GF-D8 (cell line): ENCODE data around the gene ZNF521.
A peak's percentile ranks its signal among the peaks of the same experiment; 100 is the strongest.

ENCODE experiments used
- DNase-seq: peaks from one replicate; lab custom pipeline; 2025; lab: John Stamatoyannopoulos, UW

Gene ZNF521

GRCh38 chr18:25250474-25250851 lies 101.5 kb downstream of the ZNF521 start:
- DNase-seq = no peak

GRCh38 chr18:25248755-25249154 lies 103.2 kb downstream of the ZNF521 start:
- no peak for DNase-seq

GRCh38 chr18:25247725-25248124 lies 104.2 kb downstream of the ZNF521 start:
- no peak for DNase-seq

- DNase-seq = no peak
These were observed 106.9 kb downstream of the ZNF521 start for GRCh38 chr18:25244924-25245698.

GRCh38 chr18:25244170-25244569 lies 107.8 kb downstream of the ZNF521 start:
- no peak for DNase-seq

GRCh38 chr18:25243754-25244153 lies 108.2 kb downstream of the ZNF521 start:
- DNase-seq = no peak

- no peak for DNase-seq
These were observed 108.7 kb downstream of the ZNF521 start for GRCh38 chr18:25243257-25243656.

GRCh38 chr18:25240420-25240770 lies 111.6 kb downstream of the ZNF521 start:
- DNase-seq = no peak

GRCh38 chr18:25239581-25240419 lies 112.2 kb downstream of the ZNF521 start:
- DNase-seq = peak; percentile 70

- DNase-seq = no peak
These were observed 112.8 kb downstream of the ZNF521 start for GRCh38 chr18:25239151-25239550.

- DNase-seq = no peak
These were observed 114.2 kb downstream of the ZNF521 start for GRCh38 chr18:25237571-25238267.

- no peak for DNase-seq
These were observed 115.2 kb downstream of the ZNF521 start for GRCh38 chr18:25236736-25237135.

GRCh38 chr18:25235401-25236042 lies 116.4 kb downstream of the ZNF521 start:
- no peak for DNase-seq

- DNase-seq = no peak
These were observed 117.1 kb downstream of the ZNF521 start for GRCh38 chr18:25234740-25235345.

GRCh38 chr18:25234322-25234639 lies 117.7 kb downstream of the ZNF521 start:
- no peak for DNase-seq

GRCh38 chr18:25233528-25234321 lies 118.2 kb downstream of the ZNF521 start:
- no peak for DNase-seq

GRCh38 chr18:25231327-25231691 lies 120.7 kb downstream of the ZNF521 start:
- no peak for DNase-seq

- no peak for DNase-seq
These were observed 121.2 kb downstream of the ZNF521 start for GRCh38 chr18:25230658-25231326.

GRCh38 chr18:25229920-25230319 lies 122.0 kb downstream of the ZNF521 start:
- DNase-seq = no peak

GRCh38 chr18:25229081-25229480 lies 122.9 kb downstream of the ZNF521 start:
- DNase-seq = peak; percentile 32

GRCh38 chr18:25228410-25228809 lies 123.6 kb downstream of the ZNF521 start:
- no peak for DNase-seq
